DMS 273 treated with DMSO at 0.1 percent for 48 hours (cell line): Measurements from ENCODE around the gene SLC37A1.
"Not testable (repeated sequence)": the region's sequence is repeated elsewhere in the genome, so short reads cannot be mapped to it uniquely, and the experiment has no call there.

Experiments
- DNase-seq: peaks from one replicate; lab custom pipeline; 2025; lab: John Stamatoyannopoulos, UW

The SLC37A1 gene

DNA sequence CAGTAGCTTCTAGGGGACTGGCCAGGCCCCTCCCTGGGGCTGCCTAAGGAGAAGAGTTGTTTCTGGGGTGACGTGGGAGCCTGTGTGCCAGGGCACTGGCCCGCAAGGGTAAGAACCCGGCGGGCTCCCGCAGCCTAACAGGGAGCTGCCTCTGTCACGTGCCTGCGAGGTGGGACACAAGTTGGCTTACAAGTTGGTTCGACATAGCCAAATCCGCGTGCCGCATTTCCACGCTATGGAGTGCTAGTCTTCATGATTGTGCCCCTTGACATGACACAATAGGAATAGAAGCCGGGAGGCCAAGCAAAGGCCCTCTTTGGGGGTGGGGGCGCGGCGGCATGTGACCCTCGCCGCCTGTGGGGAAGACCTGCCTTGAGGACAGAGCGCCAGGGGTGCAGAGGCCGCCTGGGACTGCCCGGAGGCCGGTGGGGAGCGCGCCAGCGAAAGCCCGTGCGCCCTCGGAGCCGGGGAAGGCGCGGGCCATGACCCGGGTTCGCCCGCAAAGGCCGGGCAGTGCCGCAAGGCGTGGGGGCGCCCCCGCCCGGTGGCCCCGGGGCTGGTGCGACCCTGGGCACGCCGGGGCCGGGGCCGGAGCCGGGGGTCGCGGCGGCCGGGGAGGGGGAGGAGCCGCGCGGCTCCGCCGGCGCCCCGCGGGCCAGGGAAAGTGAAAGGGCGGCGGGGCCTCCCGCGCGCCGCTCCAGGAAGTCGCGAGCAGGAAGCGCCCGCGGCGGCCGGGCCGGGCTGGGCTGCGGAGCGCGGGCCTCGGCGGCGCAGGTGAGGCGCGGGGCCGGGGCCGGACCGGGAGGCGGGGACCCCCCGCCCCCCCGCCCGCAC lies at the start of gene SLC37A1:
TSS of gene SLC37A1 (plus strand) at position 702 of the 834 bp plus-strand sequence. CDS start 4,603 bp downstream, outside the sequence.
- DNase-seq, result no peak

DNA sequence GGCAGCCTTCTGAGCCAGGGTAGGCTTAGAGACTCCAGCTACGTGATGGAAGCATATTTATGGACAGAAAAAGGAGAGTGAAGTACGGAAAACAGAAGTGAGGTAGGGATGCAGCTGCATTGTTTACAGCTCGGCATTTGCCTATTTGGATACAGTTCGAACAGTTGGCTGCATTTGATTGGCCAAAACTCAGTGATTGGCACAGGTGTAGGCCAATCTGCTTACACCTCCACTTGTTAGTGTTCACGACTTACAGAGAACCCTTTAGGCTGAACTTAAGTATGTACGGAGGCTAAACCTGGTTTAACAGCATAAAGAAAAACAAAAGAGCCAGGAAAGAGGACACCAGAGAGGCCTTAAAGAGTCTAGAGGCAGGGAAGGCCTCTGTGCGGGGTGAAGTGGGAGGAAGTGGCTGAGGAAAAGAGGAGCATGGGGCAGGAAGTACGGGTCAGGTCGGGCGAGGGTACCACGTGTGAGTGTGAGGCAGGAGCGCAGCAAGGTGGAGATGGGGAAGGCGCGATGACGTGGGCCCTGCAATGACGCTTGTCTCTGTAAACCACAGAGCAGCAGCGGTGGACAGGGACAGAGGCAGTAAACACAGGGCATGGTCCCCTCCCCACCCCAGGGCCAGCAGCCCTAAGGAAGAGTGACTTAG lies 49.7 kb upstream of the SLC37A1 start:
- no peak for DNase-seq

DNA sequence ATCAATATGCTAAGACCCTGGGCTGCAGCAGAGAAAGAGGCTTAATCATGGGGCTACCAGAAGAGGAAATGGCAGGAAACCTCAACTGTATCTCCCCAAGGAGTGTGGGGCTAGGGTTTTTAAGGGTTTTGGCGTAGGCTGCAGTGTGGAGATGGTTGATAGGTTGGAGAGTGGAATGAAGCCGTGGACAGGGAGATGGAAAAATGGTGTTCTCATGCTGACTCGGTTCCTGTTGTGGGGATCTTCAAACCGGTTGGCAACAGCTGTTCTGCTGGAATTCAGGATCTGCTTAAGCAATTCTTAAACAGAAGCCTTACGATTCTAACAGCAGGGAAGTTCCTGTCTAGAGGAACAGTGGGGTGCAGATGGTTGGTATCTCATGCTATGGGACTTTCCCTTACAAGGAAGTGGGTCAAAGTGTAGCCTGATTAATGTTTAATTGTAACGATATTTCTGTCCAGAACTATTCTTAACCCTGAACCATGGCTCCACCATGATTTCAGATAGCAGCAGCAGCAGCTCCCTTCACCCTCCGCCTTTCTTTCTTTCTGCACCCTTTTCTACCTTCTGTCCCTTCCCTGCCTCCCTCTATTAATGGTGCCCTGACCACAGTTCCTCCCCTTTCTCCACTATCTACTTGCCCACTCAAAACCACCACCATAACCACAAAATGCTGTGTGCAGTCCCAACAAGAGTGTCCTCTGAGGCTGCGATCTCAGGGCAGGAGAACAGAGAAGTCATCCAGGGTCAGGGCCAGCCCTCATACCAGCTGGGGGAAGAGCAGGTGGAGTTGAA lies 48.4 kb upstream of the SLC37A1 start:
- DNase-seq, result no peak

DNA sequence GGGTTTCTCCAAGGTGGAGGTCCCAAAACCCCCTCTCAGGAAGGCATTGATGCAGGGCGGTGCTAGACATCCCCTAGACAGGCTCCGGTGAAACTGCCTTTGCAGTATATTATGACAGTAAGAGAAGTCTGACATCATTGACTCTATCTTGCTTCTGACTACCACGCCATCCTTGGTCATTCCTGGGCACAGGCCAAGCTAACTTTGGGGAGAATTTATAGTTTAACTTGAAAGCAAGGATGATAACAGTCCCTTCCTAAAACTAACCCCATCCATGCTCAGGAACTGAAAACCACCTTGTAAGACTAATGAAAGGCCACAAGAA lies 47.9 kb upstream of the SLC37A1 start:
- no peak for DNase-seq

DNA sequence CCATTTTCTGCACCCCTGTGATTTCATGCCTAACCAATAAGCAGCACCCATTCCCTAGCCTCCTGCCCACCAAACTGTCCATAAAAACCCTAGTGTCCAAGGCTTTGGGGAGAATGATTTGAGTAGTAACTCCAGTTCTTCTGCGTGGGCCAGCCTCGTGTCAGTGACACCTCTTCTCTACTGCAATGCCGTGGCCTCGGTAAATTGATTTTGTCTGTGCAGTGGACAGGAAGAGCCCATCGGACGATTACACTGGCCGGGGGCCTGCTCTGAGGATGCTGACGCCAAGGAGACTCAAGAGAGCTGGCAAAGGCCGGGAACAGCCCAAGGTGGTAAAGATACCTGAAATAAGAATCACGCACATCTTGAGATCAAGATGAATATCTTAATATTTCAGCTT lies 47.0 kb upstream of the SLC37A1 start:
- no peak for DNase-seq

DNA sequence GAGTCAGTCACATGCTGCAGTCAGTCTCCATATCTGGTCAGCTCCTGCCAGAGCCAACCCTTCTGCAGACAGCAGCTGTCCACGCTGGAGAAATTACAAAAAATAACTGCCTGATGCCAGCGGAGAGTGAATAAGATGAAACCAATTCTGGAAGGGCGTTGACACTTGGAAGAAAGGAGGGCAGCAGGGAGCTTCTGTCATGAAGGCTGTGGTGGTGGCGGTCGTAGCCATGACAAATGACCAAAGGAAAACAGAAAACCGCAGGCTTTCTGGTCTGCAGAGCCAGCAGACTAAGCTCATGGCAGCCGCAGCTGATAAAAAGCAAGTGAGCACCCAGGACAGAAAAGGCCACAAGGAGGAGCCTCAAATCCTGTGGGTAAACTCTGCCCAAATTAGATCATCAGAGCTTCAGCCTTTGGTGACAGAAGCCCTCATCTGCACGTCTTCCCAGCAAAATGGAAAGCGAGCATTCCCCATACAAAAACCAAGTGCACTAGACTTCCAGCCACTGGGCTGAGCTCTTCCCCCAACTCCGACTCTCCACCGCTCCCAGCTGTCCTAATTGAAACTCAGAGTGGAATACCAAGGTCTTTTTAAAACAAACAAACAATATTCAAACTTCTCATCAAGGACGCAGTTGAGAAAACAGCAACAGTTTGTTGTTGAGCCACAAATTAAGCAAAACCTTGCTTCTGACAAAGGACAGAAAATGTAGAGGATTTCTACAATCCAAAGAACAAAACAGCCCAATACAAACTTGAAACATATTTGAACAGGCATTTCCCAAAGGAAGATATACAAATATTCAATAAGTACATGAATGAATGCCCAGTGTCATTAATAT lies 46.3 kb upstream of the SLC37A1 start:
- no peak for DNase-seq

DNA sequence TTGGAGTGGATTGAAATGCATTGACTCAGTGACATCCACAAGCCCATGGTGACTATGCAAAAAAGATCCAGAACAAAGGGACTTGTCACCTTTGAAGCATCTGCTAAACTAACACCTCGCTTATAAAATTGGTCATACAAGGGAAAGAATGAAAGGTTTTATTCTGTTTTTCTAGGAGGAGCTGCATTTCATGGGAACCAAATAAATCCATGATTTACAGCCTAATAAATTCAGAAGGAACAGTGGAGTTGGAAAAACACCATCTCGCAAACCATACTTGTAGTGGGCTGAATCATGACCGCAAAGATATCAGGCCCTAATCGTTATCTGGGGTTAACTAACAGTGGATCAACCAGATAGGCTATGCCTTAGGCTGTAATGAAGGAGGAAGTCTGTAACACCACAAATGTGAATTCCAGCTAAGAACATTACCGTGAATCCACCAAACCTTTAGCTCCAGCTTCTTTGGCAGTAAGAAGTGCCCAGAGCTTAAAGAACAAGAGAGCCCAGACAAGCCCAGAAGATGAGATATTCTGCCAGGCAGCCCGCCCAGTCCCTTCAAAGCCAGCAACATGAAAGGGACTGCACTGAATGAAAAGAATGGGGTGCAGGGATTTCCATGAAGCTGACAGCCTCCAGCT lies 45.0 kb upstream of the SLC37A1 start:
- no peak for DNase-seq

DNA sequence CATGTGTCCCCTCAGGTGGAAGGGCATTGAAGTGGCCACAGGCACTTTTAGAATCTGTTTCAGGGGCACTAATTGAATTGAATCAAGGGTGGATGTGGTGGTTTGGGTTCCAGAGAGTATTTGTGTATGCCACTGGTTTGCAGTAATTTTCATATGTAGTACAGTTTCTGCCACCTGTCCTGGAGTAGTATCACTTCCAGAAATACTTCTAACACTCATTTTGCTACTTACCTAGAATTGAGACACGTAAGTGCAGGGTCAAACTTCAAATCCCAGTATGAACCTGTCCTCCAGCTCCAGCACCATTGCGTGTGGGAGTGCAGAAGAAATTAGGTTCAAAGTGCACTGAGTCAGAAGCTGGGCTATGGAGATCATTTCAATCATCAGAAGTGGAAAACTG lies 44.4 kb upstream of the SLC37A1 start:
- no peak for DNase-seq

DNA sequence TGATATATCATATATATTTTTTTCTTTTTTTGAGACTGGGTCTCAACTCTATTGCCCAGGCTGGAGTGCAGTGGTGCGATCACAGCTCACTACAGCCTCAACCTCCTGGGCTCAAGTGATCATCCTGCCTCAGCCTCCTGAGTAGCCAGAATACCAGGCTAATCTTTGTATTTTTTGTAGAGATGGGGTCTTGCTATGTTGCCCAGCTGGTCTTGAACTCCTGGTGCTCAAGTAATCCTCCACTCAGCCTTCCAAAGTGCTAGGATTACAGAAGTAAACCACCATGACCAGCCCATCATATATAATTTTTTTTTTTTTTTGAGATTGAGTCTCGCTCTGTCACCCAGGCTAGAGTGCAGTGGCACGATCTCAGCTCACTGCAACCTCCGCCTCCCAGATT lies 43.9 kb upstream of the SLC37A1 start:
- DNase-seq, result not testable (repeated sequence)

DNA sequence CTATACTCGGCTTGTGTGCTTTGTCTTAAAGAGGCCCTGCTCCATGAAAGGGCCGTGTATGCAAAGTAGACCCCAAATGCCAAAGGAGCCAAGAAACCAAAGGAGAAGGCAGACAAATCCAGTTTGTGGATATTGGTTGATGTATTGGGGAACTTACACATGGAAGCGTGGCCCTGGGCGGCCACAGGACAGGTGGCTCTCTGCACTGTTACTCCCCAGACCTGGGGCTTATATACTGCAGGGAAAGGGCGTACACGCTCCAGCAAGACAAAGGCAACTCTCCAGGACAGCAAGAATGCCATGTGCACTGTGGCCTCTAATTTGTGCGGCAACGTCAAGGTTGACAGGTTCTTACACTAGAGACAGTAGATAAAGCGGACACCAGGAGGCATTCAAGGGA lies 42.4 kb upstream of the SLC37A1 start:
- DNase-seq, result no peak

DNA sequence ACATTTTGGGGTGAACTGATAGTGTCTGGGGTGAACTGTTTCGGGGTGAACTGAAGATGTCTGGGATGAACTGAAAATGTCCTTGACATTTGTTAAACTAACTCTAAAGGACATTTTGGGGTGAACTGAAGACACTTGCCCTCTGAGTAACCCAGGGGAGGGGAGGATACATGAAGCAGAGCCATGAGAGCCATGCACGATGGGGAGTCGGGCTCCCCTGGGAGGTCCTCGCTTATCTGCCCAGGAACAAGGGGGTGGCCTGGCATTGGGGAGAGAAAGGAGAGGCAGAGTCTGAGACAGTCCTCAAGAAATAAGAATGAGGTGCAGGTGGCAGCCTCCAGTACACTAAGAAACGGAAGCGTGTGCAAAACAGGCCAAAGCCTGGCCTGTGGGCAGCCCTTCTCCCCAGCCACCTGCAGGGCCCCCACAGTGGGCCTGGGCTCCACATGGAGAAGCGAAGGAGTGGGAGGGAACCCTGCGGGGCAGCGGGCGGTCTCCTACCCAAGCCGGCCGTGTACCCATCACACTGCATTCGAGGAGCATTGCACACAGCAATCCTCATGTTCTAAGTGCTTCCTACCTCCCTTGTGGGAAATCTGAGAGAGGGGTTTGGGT lies 41.8 kb upstream of the SLC37A1 start:
- no peak for DNase-seq

DNA sequence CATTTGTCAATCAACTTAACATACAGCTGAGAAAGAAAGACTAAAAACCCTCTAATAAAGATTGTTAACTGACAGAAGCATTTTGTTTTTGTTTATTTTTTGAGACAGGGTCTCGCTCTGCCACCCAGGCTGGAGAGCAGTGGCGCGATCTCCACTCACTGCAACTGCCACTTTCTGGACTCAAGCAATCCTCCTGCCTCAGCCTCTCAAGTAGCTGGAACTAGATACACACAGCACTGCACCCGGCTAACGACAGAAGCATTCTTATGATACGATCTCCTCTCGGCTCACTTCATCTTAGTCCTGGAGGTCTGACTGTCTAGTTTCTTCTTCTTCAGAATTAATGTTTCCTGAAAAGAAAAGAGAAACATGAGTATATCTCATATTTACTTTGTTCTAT lies 41.1 kb upstream of the SLC37A1 start:
- no peak for DNase-seq

DNA sequence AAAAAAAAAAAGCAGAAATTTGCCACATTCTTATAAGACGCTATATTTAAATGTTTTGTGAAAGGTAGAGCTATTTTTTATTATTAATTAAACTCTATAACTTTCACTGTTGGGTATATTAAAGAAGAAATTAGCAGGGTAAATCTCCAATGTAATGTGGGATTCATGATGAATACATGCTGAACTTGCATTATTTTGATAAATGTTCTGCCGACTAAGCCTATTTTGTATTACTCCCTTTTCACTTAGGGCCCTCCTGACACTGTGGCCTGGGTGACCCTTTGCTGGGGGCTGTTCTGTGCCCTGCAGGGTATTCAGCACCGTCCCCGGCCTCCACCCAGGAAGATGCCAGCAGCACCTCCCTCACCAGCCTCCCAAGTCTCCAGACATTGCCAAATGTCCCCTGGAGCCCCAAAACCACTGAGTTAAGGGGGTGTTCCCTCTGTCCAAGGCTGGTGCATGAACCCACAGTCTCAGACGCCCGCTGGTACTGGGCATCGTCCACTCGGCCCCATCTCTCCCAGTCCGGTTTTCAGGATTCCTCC lies 40.1 kb upstream of the SLC37A1 start:
- DNase-seq, result no peak

DNA sequence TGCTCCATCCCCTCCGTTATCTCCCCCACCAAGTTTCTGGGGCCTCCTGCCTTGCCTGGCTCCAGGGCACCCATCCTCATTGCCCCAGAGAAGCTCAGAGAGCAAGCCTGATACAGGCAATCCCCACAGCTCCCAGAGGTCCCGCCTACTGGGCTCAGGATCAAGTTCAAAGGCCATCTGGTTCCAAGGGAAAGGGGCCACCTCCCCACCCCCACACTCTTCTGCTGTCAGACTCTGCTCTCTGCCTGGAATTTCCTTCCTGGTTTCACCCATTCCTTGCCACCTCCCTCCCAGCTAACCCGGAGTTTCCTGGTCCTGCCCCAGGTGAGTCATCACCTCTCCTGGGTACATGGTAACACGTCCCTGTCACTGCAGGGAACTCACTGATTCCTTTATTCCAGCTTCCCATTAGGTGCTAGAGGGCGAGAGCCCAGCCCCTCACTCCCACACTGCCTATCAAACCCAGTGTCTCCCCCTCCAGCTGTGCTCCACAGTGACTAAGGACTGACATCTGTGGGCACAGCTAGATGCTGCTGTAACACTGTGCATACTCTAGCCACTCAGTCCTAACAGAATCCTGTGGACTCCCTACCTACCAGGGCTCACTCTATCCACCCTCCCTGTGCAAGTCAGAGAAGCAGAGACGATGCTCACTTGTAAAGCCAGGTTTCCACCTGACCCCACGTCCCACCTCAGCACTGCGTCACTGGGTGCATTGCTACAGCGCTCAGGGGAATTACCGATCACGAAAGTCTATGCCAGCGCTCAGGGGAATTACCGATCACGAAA lies 39.4 kb upstream of the SLC37A1 start:
- DNase-seq, result no peak

DNA sequence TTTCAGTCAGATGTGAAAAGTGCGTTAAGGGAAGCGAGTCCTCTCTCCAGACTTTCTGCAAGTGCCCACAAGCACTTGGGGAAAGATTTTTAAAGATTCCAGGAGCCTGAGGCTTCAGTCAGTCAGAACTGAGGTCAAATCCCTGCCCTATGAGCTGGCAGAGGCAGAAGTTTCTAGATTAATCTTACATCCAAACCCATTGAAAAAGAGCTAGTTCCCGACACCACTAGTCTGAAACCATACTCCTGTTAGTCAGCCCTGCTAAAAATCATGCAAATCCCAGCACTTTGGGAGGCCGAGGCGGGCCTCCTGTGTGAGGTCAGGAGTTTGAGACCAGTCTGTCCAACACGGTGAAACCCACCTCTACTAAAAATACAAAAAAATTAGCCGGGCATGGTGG lies 38.6 kb upstream of the SLC37A1 start:
- DNase-seq, result no peak

DNA sequence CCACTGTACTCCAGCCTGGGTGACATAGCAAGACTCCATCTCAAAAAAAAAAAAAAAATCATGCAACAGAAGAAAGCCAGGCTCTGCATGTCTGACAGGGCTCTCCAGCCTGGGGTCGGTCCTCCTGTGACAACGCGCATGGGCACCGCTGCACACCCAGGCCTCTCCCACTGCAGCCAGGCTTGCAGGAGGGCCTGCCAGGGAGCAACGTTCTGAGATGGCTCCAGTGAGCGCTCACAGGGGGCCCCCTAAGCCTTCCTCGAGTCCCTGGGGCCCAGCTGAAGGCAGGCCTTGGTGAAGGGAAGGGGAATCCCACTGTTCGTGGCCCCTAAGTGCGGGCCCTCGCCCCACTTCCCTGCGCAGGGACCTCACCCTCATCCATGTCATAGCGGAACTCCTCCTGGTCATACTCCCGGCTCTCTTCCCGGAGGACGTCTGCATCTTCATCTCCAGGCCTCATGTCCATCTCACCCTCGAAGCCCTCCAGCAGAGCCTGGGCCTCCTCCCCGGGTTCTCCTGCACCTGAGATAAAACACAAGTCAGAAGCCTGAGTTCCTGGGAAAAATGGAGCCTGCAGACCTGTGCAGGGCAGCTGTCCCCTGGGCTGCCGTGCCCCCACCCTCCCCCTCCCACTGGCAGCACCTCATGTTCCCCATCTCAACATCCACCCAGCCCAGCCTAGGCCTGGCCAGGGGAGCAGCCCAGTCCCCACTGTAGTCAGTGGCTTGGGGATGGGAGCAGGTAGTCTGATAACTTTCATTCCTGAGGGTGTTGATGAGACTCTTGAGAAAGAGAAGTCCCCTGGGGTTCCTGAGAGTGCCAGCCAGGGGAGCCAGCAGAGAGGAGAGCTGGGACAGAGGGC lies 37.9 kb upstream of the SLC37A1 start:
- no peak for DNase-seq

DNA sequence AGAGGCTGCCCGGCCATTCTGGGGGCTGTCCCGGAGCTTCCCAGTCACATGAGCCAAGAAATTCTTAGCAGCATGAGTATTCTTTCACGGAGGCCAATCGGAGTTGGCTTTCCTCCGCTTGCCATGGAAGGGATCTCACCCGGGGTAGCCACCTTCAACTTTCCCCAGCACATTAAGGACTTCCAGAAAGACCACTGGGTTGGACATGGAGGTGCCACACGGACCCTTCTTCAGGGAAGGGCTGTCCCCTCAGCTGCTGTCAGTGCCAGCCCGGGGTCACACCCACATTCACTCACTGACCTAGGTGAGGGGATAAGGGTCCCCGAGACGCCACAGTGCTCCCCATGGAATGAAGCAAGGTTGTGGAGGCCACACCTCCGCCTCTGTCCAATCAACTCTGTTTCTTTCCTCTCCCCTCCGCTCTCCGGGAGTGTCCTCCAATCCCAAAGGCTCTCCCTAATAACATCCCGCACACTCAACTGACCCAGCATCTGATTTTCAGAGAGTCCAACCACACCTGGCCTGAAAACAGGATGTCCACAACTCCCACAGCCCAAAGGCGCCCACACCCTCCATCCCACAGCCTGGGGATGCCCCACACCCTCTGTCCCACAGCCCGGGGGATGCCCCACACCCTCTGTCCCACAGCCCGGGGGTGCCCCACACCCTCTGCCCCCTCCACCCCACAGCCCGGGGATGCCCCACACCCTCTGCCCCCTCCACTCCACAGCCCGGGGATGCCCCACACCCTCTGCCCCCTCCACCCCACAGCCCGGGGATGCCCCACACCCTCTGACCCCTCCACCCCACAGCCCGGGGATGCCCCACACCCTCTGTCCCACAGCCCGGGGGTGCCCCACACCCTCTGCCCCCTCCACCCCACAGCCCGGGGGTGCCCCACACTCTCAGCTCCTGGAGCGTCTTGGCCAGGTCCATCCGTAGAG lies 37.0 kb upstream of the SLC37A1 start:
- DNase-seq, result no peak

DNA sequence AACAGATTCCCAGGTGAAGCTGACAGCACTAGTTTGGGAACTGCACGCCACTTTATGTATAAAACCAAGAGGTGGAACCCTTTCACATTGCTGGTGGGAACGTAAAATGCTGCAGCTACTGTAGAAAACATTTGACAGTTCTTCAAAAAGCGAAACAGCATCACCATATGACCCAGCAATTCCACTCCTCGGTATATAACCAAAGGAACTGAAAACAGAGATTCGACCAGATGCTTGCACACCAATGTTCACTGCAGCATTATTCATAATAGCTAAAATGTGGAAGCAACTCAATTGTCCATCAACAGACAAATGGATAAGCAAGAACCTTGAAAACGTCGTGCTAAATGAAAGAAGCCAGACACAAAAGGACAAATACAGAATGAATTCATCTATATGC lies 35.1 kb upstream of the SLC37A1 start:
- DNase-seq, result no peak
